PFSK-1 (cell line): ENCODE data around the gene DEFB113.

Source experiments
- FOXP2 ChIP-seq: optimal IDR thresholded peaks from 2 replicates; pipeline ENCODE3; 2011; ENCODE audit warnings: borderline replicate concordance, control low read depth, inconsistent platforms; ENCODE audit not compliant: insufficient read depth; ENCODE audit errors: extremely low read length, extremely low read depth
- POLR2AphosphoS5 ChIP-seq: IDR thresholded peaks from 2 replicates; pipeline ENCODE4 v1.6.1; 2012; ENCODE audit warnings: low read depth, mild to moderate bottlenecking, control low read depth, low read length, moderate library complexity
- SIN3A ChIP-seq: IDR thresholded peaks from 2 replicates; pipeline ENCODE4 v1.6.1; 2012; ENCODE audit warnings: mild to moderate bottlenecking, low read length, moderate library complexity, borderline replicate concordance; ENCODE audit not compliant: insufficient read depth
- TAF1 ChIP-seq: IDR thresholded peaks from 2 replicates; pipeline ENCODE4 v1.6.1; 2012; ENCODE audit warnings: low read length, control low read depth, borderline replicate concordance; ENCODE audit not compliant: insufficient read depth
- TF ChIP-seq, protein P1 (sequence below), 2 experiments: IDR thresholded peaks; 2 replicates each; pipeline versions ENCODE4 v1.6.1 to v1.8.0; 2011 to 2012; ENCODE audit warnings: low read depth in 2 of 2, low read length in 2 of 2, control low read depth in 1 of 2, inconsistent platforms in 1 of 2, mild to moderate bottlenecking in 1 of 2, moderate library complexity in 1 of 2; ENCODE audit not compliant: insufficient read depth in 1 of 2

The DEFB113 gene

GRCh38 chr6:49919261-49919660 is 50.2 kb downstream of the DEFB113 start:
- TF ChIP-seq TAF1 (no peak), SIN3A (no peak), POLR2AphosphoS5 (no peak)

GRCh38 chr6:49918787-49919186 is 50.6 kb downstream of the DEFB113 start:
- TF ChIP-seq FOXP2 = no peak
- TF ChIP-seq TAF1 = no peak
- TF ChIP-seq, protein P1, sequence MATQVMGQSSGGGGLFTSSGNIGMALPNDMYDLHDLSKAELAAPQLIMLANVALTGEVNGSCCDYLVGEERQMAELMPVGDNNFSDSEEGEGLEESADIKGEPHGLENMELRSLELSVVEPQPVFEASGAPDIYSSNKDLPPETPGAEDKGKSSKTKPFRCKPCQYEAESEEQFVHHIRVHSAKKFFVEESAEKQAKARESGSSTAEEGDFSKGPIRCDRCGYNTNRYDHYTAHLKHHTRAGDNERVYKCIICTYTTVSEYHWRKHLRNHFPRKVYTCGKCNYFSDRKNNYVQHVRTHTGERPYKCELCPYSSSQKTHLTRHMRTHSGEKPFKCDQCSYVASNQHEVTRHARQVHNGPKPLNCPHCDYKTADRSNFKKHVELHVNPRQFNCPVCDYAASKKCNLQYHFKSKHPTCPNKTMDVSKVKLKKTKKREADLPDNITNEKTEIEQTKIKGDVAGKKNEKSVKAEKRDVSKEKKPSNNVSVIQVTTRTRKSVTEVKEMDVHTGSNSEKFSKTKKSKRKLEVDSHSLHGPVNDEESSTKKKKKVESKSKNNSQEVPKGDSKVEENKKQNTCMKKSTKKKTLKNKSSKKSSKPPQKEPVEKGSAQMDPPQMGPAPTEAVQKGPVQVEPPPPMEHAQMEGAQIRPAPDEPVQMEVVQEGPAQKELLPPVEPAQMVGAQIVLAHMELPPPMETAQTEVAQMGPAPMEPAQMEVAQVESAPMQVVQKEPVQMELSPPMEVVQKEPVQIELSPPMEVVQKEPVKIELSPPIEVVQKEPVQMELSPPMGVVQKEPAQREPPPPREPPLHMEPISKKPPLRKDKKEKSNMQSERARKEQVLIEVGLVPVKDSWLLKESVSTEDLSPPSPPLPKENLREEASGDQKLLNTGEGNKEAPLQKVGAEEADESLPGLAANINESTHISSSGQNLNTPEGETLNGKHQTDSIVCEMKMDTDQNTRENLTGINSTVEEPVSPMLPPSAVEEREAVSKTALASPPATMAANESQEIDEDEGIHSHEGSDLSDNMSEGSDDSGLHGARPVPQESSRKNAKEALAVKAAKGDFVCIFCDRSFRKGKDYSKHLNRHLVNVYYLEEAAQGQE (IDR thresholded peaks at IDR 0.05; ENCODE audit: insufficient read depth in 1 of 2, low read depth in 2 of 2, low read length in 2 of 2) = no peak
- TF ChIP-seq POLR2AphosphoS5 = no peak
- TF ChIP-seq SIN3A = no peak
